Loucy (cell line): ENCODE results near the gene TACR2.

Experiments used
- H2AFZ ChIP-seq: fragments of 200-600 bp; sonication (generic); 2 replicates; pipeline ENCODE4 v1.6.0; 2016; ENCODE audit warnings: antibody characterized with exemption, mild to moderate bottlenecking, low read length, moderate library complexity
- H3F3A ChIP-seq: fragments of 200-600 bp; 2 replicates; pipeline ENCODE4 v1.6.0; 2016; ENCODE audit warnings: antibody characterized with exemption, low read depth, mild to moderate bottlenecking
- H3K27me3 ChIP-seq: fragments of 200-600 bp; sonication (generic); 2 replicates; pipeline ENCODE4 v1.6.1; 2014; ENCODE audit warnings: low read length, mild to moderate bottlenecking; ENCODE audit not compliant: insufficient read depth, poor library complexity, severe bottlenecking
- H3K36me3 ChIP-seq: fragments of 200-600 bp; sonication (generic); 2 replicates; pipeline ENCODE4 v1.6.1; 2016; ENCODE audit warnings: low read length; ENCODE audit not compliant: insufficient read depth
- H3K4me1 ChIP-seq: fragments of 200-600 bp; sonication (generic); 2 replicates; pipeline ENCODE4 v1.5.1; 2014; ENCODE audit warnings: low read length, mild to moderate bottlenecking; ENCODE audit not compliant: insufficient read depth, poor library complexity, severe bottlenecking
- H3K4me2 ChIP-seq: fragments of 200-600 bp; sonication (generic); 2 replicates; pipeline ENCODE4 v1.6.0; 2014; ENCODE audit warnings: antibody characterized with exemption, low read length, low read depth, mild to moderate bottlenecking; ENCODE audit not compliant: poor library complexity, severe bottlenecking
- H3K4me3 ChIP-seq: fragments of 200-600 bp; sonication (generic); 2 replicates; pipeline ENCODE4 v1.5.1; 2014; ENCODE audit warnings: low read length, mild to moderate bottlenecking, mixed read lengths; ENCODE audit not compliant: poor library complexity, severe bottlenecking
- H3K79me2 ChIP-seq: fragments of 200-600 bp; sonication (generic); 2 replicates; pipeline ENCODE4 v1.6.1; 2014; ENCODE audit warnings: low read length; ENCODE audit not compliant: insufficient read depth
- H3K9ac ChIP-seq: fragments of 200-600 bp; sonication (generic); 2 replicates; pipeline ENCODE4 v1.6.0; 2014; ENCODE audit warnings: mild to moderate bottlenecking, low read depth, low read length, moderate library complexity; ENCODE audit not compliant: poor library complexity, severe bottlenecking
- H3K9me2 ChIP-seq: fragments of 200-600 bp; sonication (generic); replicated peaks from 2 replicates; pipeline ENCODE4 v1.6.1; 2016; ENCODE audit warnings: low read depth, low read length, mixed read lengths
- H3K9me3 ChIP-seq: fragments of 200-600 bp; sonication (generic); 2 replicates; pipeline ENCODE4 v1.6.1; 2014; ENCODE audit warnings: mild to moderate bottlenecking, antibody characterized with exemption, low read length, low read depth; ENCODE audit not compliant: insufficient read depth
- H4K20me1 ChIP-seq: fragments of 200-600 bp; sonication (generic); 2 replicates; pipeline ENCODE4 v1.6.0; 2014; ENCODE audit warnings: antibody characterized with exemption, low read length, mild to moderate bottlenecking; ENCODE audit not compliant: insufficient read depth, poor library complexity, severe bottlenecking
- CTCF ChIP-seq: fragments of 200-600 bp; sonication (generic); conservative IDR thresholded peaks from 2 replicates; pipeline ENCODE4 v1.5.1; 2014; ENCODE audit warnings: mild to moderate bottlenecking, antibody characterized with exemption, low read length
- EZH2phosphoT487 ChIP-seq: fragments of 200-600 bp; IDR thresholded peaks from 2 replicates; pipeline ENCODE4 v1.6.1; 2018; ENCODE audit warnings: antibody characterized with exemption, mild to moderate bottlenecking, moderate library complexity, borderline replicate concordance

Gene TACR2

GRCh38 chr10:69375307-69376151 is 41.2 kb downstream of the TACR2 start:
- Histone ChIP-seq H3F3A (no peaks in the 10 kb centered on the region), H3K9me3 (no peaks in the 10 kb centered on the region), H3K4me2 (no peak overlapping the region), H3K9ac (no peak overlapping the region), H4K20me1 (no peaks in the 10 kb centered on the region), H3K27me3 (no peaks in the 10 kb centered on the region), H3K79me2 (no peaks in the 10 kb centered on the region), H3K4me3 (no peak overlapping the region), H2AFZ (no peak overlapping the region), H3K9me2 (no peaks in the 10 kb centered on the region), H3K4me1 (no peaks in the 10 kb centered on the region), H3K36me3 (peaks cover 94% of the 10 kb centered on the region)
- TF ChIP-seq CTCF (no peak), EZH2phosphoT487 (no peak)

- no peak overlapping the region for H3K4me2 ChIP-seq
- H3K4me3 ChIP-seq = no peak overlapping the region
- H3K9me3 ChIP-seq = no peaks in the 10 kb centered on the region
- no peak overlapping the region for H2AFZ ChIP-seq
- no peaks in the 10 kb centered on the region for H3K9me2 ChIP-seq
- H3K9ac ChIP-seq = no peak overlapping the region
- H4K20me1 ChIP-seq = no peaks in the 10 kb centered on the region
- H3K36me3 ChIP-seq = peaks cover 94% of the 10 kb centered on the region
- TF ChIP-seq EZH2phosphoT487 = no peak
- no peak for TF ChIP-seq CTCF
- H3K79me2 ChIP-seq = no peaks in the 10 kb centered on the region
- H3K27me3 ChIP-seq = no peaks in the 10 kb centered on the region
- H3K4me1 ChIP-seq = no peaks in the 10 kb centered on the region
- no peaks in the 10 kb centered on the region for H3F3A ChIP-seq
Observed at GRCh38 chr10:69374931-69375306, 41.8 kb downstream of the TACR2 start.

GRCh38 chr10:69374242-69374641 is 42.5 kb downstream of the TACR2 start:
- Histone ChIP-seq H4K20me1 (no peaks in the 10 kb centered on the region), H3K9me3 (no peaks in the 10 kb centered on the region), H3F3A (no peaks in the 10 kb centered on the region), H3K4me2 (no peak overlapping the region), H3K36me3 (peaks cover 93% of the 10 kb centered on the region), H2AFZ (no peak overlapping the region), H3K9ac (no peak overlapping the region), H3K79me2 (no peaks in the 10 kb centered on the region), H3K27me3 (no peaks in the 10 kb centered on the region), H3K9me2 (no peaks in the 10 kb centered on the region), H3K4me3 (no peak overlapping the region), H3K4me1 (no peaks in the 10 kb centered on the region)
- no peak for TF ChIP-seq CTCF
- no peak for TF ChIP-seq EZH2phosphoT487
